IPS-20b (cell line): ENCODE results near the gene NME3.

Source experiments
- H3K27ac ChIP-seq: one replicate; pipeline ENCODE4 v1.5.1; 2013; ENCODE audit warnings: low read length
- H3K27me3 ChIP-seq: 2 replicates; pipeline ENCODE4 v1.6.1; 2013; ENCODE audit warnings: mild to moderate bottlenecking, low read length, inconsistent platforms; ENCODE audit not compliant: insufficient read depth
- H3K36me3 ChIP-seq: 2 replicates; pipeline ENCODE4 v1.6.1; 2013; ENCODE audit warnings: low read depth, mild to moderate bottlenecking, inconsistent platforms, low read length, moderate library complexity; ENCODE audit not compliant: insufficient read depth
- H3K4me1 ChIP-seq: 2 replicates; pipeline ENCODE4 v1.6.1; 2013; ENCODE audit warnings: mild to moderate bottlenecking, control low read depth, inconsistent platforms, low read length, moderate library complexity; ENCODE audit not compliant: insufficient read depth
- H3K4me3 ChIP-seq: 2 replicates; pipeline ENCODE4 v1.5.1; 2013; ENCODE audit warnings: mild to moderate bottlenecking, low read length, inconsistent platforms
- H3K9ac ChIP-seq: 2 replicates; pipeline ENCODE4 v1.6.1; 2013; ENCODE audit warnings: low read depth, mild to moderate bottlenecking, inconsistent platforms, low read length, moderate library complexity
- H3K9me3 ChIP-seq: 2 replicates; pipeline ENCODE4 v1.6.1; 2013; ENCODE audit warnings: mild to moderate bottlenecking, low read depth, low read length, inconsistent platforms; ENCODE audit not compliant: insufficient read depth

Gene NME3

GRCh38 chr16:1726661-1727502 lies 44.5 kb downstream of the NME3 start:
- H3K9ac ChIP-seq = no peak overlapping the region
- peaks cover 10% of the 10 kb centered on the region; the same call in 1 of the 2 replicates for H3K36me3 ChIP-seq
- no peaks in the 10 kb centered on the region for H3K4me1 ChIP-seq
- no peaks in the 10 kb centered on the region for H3K9me3 ChIP-seq
- H3K27me3 ChIP-seq = no peaks in the 10 kb centered on the region
- no peak overlapping the region for H3K4me3 ChIP-seq
- no peak overlapping the region for H3K27ac ChIP-seq

DNA sequence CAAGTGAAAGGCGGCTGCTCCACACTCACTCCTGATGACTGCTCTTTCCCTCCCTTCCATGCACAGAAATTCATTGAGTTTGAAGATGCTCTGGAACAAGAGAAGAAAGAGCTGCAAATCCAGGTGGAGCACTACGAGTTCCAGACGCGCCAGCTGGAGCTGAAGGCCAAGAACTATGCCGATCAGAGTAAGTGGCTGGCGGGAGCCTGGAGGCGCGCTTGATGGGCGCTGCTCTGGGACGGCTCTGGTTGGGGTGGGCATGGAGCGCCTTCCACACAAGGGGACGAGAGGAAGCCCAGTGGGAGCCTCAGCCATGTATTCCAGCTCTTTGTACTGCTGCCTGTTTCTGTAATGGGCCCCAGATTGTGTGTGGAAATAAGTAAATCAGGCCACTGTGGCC lies 46.9 kb downstream of the NME3 start:
- Histone ChIP-seq H3K9me3 (no peaks in the 10 kb centered on the region), H3K4me1 (no peaks in the 10 kb centered on the region), H3K4me3 (no peak overlapping the region), H3K27ac (no peak overlapping the region), H3K36me3 (peaks cover 10% of the 10 kb centered on the region; the same call in 1 of the 2 replicates), H3K9ac (no peak overlapping the region), H3K27me3 (no peaks in the 10 kb centered on the region)

GRCh38 chr16:1723450-1724147 lies 47.7 kb downstream of the NME3 start:
- Histone ChIP-seq H3K27me3 (no peaks in the 10 kb centered on the region), H3K27ac (no peak overlapping the region), H3K36me3 (peaks cover 5% of the 10 kb centered on the region; the same call in 1 of the 2 replicates), H3K4me3 (no peak overlapping the region), H3K9ac (no peak overlapping the region), H3K4me1 (no peaks in the 10 kb centered on the region), H3K9me3 (no peaks in the 10 kb centered on the region)

DNA sequence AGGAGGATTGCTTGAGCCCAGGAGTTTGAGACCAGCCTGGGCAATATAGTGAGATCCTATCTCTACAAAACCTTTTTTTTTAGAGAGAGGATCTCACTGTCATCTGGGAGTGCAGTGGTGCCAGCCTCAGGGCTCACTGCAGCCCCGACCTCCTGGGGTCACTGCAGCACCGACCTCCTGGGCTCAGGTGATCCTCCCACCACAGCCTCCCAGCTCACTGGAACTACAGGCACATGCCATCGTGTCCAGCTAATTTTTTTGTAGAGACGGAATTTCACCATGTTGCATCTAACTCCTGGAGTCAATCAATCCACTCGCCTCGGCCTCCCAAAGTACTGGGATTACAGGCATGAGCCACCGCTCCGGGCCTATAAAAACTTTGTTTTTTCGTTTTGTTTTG lies 50.0 kb downstream of the NME3 start:
- H3K9ac ChIP-seq = no peak overlapping the region
- no peaks in the 10 kb centered on the region for H3K9me3 ChIP-seq
- no peak overlapping the region for H3K27ac ChIP-seq
- no peaks in the 10 kb centered on the region for H3K27me3 ChIP-seq
- H3K4me1 ChIP-seq = no peaks in the 10 kb centered on the region
- H3K4me3 ChIP-seq = no peak overlapping the region
- peaks cover 5% of the 10 kb centered on the region; the same call in 1 of the 2 replicates for H3K36me3 ChIP-seq
